Spleen (tissue), 11 donors: Measurements from ENCODE around the gene C5AR1. TPM values are rescaled to one million over a fixed set of nuclear protein-coding genes. Genes with fewer than 3 reads are reported as not detected.

Source experiments
- DNase-seq: peaks from one replicate; pipeline ENCODE4 v3.0.0-alpha.2; 2020
- H3K27ac ChIP-seq, 8 donors: fragments of 200-600 bp; sonication (generic) in 7 of 8; 1 replicate in 4 of 8; 2 replicates in 4 of 8; pipeline versions ENCODE4 v1.5.0 to v1.8.0; 2016 to 2021; ENCODE audit warnings: inconsistent platforms in 4 of 8, mild to moderate bottlenecking in 4 of 8, moderate library complexity in 1 of 8
- H3K27me3 ChIP-seq, 7 donors: fragments of 200-600 bp; sonication (generic) in 6 of 7; replicated peaks in 1 of 7; 1 replicate in 4 of 7; 2 replicates in 3 of 7; pipeline versions ENCODE4 v1.5.0 to v1.8.0; 2016 to 2021; ENCODE audit warnings: inconsistent platforms in 3 of 7, mild to moderate bottlenecking in 1 of 7
- H3K36me3 ChIP-seq, 6 donors: fragments of 200-600 bp; sonication (generic) in 5 of 6; 1 replicate in 4 of 6; 2 replicates in 2 of 6; pipeline versions ENCODE4 v1.5.0 to v1.8.0; 2016 to 2021; ENCODE audit warnings: inconsistent platforms in 2 of 6
- H3K4me1 ChIP-seq, 6 donors: fragments of 200-600 bp; sonication (generic) in 5 of 6; 1 replicate in 3 of 6; 2 replicates in 3 of 6; pipeline versions ENCODE4 v1.5.0 to v1.8.0; 2016 to 2021; ENCODE audit warnings: inconsistent platforms in 3 of 6
- H3K4me3 ChIP-seq, 8 donors: fragments of 200-600 bp; sonication (generic) in 7 of 8; 1 replicate in 4 of 8; 2 replicates in 4 of 8; pipeline versions ENCODE4 v1.5.0 to v1.8.0; 2016 to 2021; ENCODE audit warnings: inconsistent platforms in 4 of 8, mild to moderate bottlenecking in 4 of 8, moderate library complexity in 2 of 8
- H3K9me3 ChIP-seq, 8 donors: fragments of 200-600 bp; sonication (generic) in 7 of 8; 1 replicate in 4 of 8; 2 replicates in 4 of 8; pipeline versions ENCODE4 v1.5.0 to v1.8.0; 2016 to 2021; ENCODE audit warnings: inconsistent platforms in 4 of 8
- POLR2A ChIP-seq, 3 donors: fragments of 450-650 bp; IDR thresholded peaks; one replicate each; pipeline ENCODE4 v1.5.1; 2017; ENCODE audit warnings: antibody characterized with exemption in 3 of 3, mild to moderate bottlenecking in 1 of 3
- POLR2AphosphoS5 ChIP-seq, 3 donors: sonication (generic); formaldehyde crosslinking; IDR thresholded peaks; one replicate each; pipeline ENCODE4 v1.5.1; 2017; ENCODE audit warnings: antibody characterized with exemption in 3 of 3
- WGBS, 5 donors: extraction: QIAGEN DNeasy Blood & Tissue Kit in 3 of 5; methylation state at CpG; one replicate each; pipeline versions ENCODE4 v1.1.5 to v1.1.7; 2013 to 2018; 5-methylcytosine and 5-hydroxymethylcytosine counted together
- intact Hi-C: fragments of 100-400 bp; cut with DNase I; formaldehyde crosslinking; loops from one replicate; pipeline ENCODE4 v1.15.0; 2023; ENCODE audit warnings: low total_unique reads
- polyA plus RNA-seq, 3 donors: library from polyadenylated mRNA; stranded (reverse); fragments of 200-250 nt; gene quantifications; one replicate each; pipeline ENCODE4 v1.2.1, GENCODE V29; 2013
- total RNA-seq, 7 donors: library from RNA; depleted of rRNA in 3 of 7; stranded (reverse); fragments of >200 nt in 3 of 7; fragmentation: NEBNext Ultra II Directional in 4 of 7; extraction: Animal tissue kit (Norgen Biotek cat#: 25700) in 4 of 7; gene quantifications; one replicate each; pipeline versions ENCODE4 v1.1.0 to v1.2.1, GENCODE V29; 2016 to 2021
- TF ChIP-seq, protein P1 (sequence below), 11 experiments: fragments of 200-600 bp in 7 of 11; fragments of 450-650 bp in 4 of 11; sonication (generic) in 4 of 11; IDR thresholded peaks in 8 of 11; conservative IDR thresholded peaks in 3 of 11; 1 replicate in 7 of 11; 2 replicates in 4 of 11; pipeline versions ENCODE4 v1.4.0 to v1.8.0; 2016 to 2021; ENCODE audit warnings: antibody characterized with exemption in 11 of 11, inconsistent platforms in 4 of 11, mild to moderate bottlenecking in 1 of 11
- donor health status: healthy with polysubstance abuse.
- donor health status: DM: no; HTN: no; CAD: no; lungs with moderate emphysema.
- donor health status: DM: no; HTN: no; CAD: no.
- donor health status: Bipolar disorder and iron deficiency.
- donor health status: healthy.
- donor health status: DM: no; HTN: no; CAD: no.
- donor health status: DM: yes; HTN: yes; CAD: no.

C5AR1 gene
- total and polyA plus RNA-seq, 10 donors, result 4.0 to 124 (median 48.3) TPM

DNA sequence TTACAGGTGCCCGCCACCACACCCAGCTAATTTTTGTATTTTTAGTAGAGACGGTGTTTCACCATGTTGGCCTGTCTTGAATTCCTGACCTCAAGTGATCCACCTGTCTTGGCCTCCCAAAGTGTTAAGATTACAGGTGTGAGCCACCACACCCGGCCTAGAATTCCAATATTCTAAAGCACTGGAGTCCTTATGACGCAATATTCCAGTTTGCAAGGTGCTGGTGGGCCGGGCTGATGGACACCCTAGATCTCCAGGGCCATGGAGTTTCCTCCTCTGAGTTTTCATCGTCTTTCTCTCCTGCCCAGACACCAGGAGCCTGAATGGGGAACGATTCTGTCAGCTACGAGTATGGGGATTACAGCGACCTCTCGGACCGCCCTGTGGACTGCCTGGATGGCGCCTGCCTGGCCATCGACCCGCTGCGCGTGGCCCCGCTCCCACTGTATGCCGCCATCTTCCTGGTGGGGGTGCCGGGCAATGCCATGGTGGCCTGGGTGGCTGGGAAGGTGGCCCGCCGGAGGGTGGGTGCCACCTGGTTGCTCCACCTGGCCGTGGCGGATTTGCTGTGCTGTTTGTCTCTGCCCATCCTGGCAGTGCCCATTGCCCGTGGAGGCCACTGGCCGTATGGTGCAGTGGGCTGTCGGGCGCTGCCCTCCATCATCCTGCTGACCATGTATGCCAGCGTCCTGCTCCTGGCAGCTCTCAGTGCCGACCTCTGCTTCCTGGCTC is 31.0 kb downstream of the C5AR1 start:
- intact Hi-C loops, result no loop called here
- Histone ChIP-seq H3K27ac (no peak overlapping the region), H3K27me3 (no peaks in the 10 kb centered on the region), H3K4me1 (peaks cover 0 to 35% (median 13%) of the 10 kb centered on the region in 6 donors), H3K36me3 (peaks cover 0 to 40% (median 3%) of the 10 kb centered on the region in 6 donors), H3K9me3 (no peaks in the 10 kb centered on the region), H3K4me3 (no peak overlapping the region)
- WGBS, 5 donors, result 91 to 98% (median 94%) methylated on average over 17 to 29 of the region's 29 CpGs
- TF ChIP-seq, protein P1, sequence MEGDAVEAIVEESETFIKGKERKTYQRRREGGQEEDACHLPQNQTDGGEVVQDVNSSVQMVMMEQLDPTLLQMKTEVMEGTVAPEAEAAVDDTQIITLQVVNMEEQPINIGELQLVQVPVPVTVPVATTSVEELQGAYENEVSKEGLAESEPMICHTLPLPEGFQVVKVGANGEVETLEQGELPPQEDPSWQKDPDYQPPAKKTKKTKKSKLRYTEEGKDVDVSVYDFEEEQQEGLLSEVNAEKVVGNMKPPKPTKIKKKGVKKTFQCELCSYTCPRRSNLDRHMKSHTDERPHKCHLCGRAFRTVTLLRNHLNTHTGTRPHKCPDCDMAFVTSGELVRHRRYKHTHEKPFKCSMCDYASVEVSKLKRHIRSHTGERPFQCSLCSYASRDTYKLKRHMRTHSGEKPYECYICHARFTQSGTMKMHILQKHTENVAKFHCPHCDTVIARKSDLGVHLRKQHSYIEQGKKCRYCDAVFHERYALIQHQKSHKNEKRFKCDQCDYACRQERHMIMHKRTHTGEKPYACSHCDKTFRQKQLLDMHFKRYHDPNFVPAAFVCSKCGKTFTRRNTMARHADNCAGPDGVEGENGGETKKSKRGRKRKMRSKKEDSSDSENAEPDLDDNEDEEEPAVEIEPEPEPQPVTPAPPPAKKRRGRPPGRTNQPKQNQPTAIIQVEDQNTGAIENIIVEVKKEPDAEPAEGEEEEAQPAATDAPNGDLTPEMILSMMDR (IDR thresholded peaks at IDR 0.05 in 8 of 11, conservative IDR thresholded peaks at IDR 0.05 in 3 of 11), result no peak
- TF ChIP-seq POLR2A (IDR thresholded peaks at IDR 0.05) (no peak), POLR2AphosphoS5 (IDR thresholded peaks at IDR 0.05) (no peak)
- no peak for DNase-seq

DNA sequence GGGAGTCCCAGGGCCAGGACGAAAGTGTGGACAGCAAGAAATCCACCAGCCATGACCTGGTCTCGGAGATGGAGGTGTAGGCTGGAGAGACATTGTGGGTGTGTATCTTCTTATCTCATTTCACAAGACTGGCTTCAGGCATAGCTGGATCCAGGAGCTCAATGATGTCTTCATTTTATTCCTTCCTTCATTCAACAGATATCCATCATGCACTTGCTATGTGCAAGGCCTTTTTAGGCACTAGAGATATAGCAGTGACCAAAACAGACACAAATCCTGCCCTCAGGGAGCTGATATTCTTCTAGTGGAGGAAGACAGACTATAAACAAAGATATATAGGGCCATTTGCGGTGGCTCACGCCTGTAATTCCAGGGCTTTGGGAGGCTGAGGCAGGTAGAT is 32.1 kb downstream of the C5AR1 start:
- TF ChIP-seq POLR2AphosphoS5 (IDR thresholded peaks at IDR 0.05), result no peak
- no peak for TF ChIP-seq POLR2A (IDR thresholded peaks at IDR 0.05)
- TF ChIP-seq, protein P1 (IDR thresholded peaks at IDR 0.05 in 8 of 11, conservative IDR thresholded peaks at IDR 0.05 in 3 of 11), result no peak
- H3K4me3 ChIP-seq, result no peak overlapping the region
- intact Hi-C loops, result no loop called here
- peaks cover 0 to 40% (median 3%) of the 10 kb centered on the region in 6 donors for H3K36me3 ChIP-seq
- 85 to 98% (median 95%) methylated on average over 4 of the region's 4 CpGs for WGBS, 5 donors
- no peaks in the 10 kb centered on the region for H3K9me3 ChIP-seq
- no peak overlapping the region for H3K27ac ChIP-seq
- H3K4me1 ChIP-seq, result peaks cover 0 to 30% (median 7%) of the 10 kb centered on the region in 6 donors
- H3K27me3 ChIP-seq, result peaks cover 0 to 3% (median 0%) of the 10 kb centered on the region in 7 donors
- no peak for DNase-seq

DNA sequence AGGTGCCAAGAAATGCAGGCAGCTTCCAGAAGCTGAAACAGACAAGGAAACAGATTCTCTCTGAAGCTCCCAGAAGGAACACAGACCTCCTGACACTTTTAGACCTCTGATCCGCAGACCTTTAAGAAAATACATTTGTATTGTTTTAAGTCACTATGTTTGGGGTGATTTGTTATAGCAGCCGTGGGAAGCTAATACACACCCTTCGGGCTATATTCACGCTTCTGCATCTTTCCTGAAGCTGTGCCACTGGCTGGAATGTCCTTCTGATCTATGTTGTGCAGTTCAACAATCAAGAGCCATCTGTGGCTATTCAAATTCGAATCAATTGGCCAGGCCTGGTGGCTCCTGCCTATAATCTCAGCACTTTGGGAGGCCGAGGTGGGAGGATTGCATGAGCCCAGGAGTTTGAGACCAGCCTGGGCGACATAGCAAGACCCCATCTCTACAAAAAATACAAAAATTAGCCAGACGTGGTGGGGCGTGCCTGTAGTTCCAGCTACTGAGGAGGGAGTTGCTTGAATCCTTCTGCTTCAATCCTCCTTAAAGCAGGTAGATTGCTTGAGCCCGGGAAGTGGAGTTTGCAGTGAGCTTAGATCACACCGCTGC is 33.6 kb downstream of the C5AR1 start:
- 85 to 91% (median 89%) methylated on average over 11 of the region's 11 CpGs for WGBS, 5 donors
- Histone ChIP-seq H3K27ac (no peak overlapping the region), H3K4me3 (no peak overlapping the region), H3K27me3 (peaks cover 0 to 3% (median 0%) of the 10 kb centered on the region in 7 donors), H3K36me3 (peaks cover 0 to 40% (median 3%) of the 10 kb centered on the region in 6 donors), H3K4me1 (peaks cover 0 to 27% (median 3%) of the 10 kb centered on the region in 6 donors), H3K9me3 (no peaks in the 10 kb centered on the region)
- intact Hi-C loops, result no loop called here
- TF ChIP-seq, protein P1 (IDR thresholded peaks at IDR 0.05 in 8 of 11, conservative IDR thresholded peaks at IDR 0.05 in 3 of 11), result no peak
- TF ChIP-seq POLR2AphosphoS5 (IDR thresholded peaks at IDR 0.05), result no peak
- TF ChIP-seq POLR2A (IDR thresholded peaks at IDR 0.05), result no peak
- no peak for DNase-seq

DNA sequence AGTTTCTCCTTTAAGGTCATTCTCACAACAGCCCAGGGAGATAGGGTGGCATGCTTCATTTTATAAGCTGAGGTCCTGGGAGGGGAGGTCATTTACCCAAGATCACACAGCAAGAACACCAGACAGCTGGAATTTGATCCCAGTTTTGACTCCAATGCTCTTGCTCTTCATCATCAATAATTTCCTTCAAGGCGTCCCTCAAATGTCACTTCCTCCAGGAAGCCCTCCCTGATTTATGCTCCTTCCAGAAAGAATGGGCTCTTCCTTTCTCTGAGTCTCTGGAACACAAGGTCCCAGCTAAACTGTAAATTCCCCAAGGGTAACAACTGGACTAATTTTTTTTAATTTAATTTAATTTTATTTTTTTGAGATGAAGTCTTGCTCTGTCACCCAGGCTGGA is 34.8 kb downstream of the C5AR1 start:
- WGBS, 5 donors, result 67 to 75% (median 71%) methylated on average over 1 of the region's 1 CpG
- H3K4me3 ChIP-seq, result no peak overlapping the region
- H3K9me3 ChIP-seq, result no peaks in the 10 kb centered on the region
- intact Hi-C loops, result no loop called here
- no peak overlapping the region for H3K27ac ChIP-seq
- peaks cover 0 to 27% (median 9%) of the 10 kb centered on the region in 6 donors for H3K4me1 ChIP-seq
- DNase-seq, result no peak
- peaks cover 0 to 40% (median 3%) of the 10 kb centered on the region in 6 donors for H3K36me3 ChIP-seq
- TF ChIP-seq POLR2A (IDR thresholded peaks at IDR 0.05) (no peak), POLR2AphosphoS5 (IDR thresholded peaks at IDR 0.05) (no peak)
- TF ChIP-seq, protein P1 (IDR thresholded peaks at IDR 0.05 in 8 of 11, conservative IDR thresholded peaks at IDR 0.05 in 3 of 11), result no peak
- peaks cover 0 to 3% (median 0%) of the 10 kb centered on the region in 7 donors for H3K27me3 ChIP-seq
